ENCODE results near the gene SYNE1.

GRCh38 chr6:152598901-152599537, 38.1 kb downstream of the SYNE1 start:
- TF ChIP-seq, protein P1, sequence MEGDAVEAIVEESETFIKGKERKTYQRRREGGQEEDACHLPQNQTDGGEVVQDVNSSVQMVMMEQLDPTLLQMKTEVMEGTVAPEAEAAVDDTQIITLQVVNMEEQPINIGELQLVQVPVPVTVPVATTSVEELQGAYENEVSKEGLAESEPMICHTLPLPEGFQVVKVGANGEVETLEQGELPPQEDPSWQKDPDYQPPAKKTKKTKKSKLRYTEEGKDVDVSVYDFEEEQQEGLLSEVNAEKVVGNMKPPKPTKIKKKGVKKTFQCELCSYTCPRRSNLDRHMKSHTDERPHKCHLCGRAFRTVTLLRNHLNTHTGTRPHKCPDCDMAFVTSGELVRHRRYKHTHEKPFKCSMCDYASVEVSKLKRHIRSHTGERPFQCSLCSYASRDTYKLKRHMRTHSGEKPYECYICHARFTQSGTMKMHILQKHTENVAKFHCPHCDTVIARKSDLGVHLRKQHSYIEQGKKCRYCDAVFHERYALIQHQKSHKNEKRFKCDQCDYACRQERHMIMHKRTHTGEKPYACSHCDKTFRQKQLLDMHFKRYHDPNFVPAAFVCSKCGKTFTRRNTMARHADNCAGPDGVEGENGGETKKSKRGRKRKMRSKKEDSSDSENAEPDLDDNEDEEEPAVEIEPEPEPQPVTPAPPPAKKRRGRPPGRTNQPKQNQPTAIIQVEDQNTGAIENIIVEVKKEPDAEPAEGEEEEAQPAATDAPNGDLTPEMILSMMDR (IDR thresholded peaks at IDR 0.05; ENCODE audit: poor library complexity, severe bottlenecking): no peak
- no peak for TF ChIP-seq EZH2 (IDR thresholded peaks at IDR 0.05; ENCODE audit: borderline replicate concordance, insufficient read depth, low read length, poor library complexity, severe bottlenecking)
- no peak for TF ChIP-seq SMC3 (conservative IDR thresholded peaks at IDR 0.05; ENCODE audit: poor library complexity)
- TF ChIP-seq TAF1 (IDR thresholded peaks at IDR 0.05; ENCODE audit: low read depth): no peak
- TF ChIP-seq MXI1 (conservative IDR thresholded peaks at IDR 0.05; ENCODE audit: poor library complexity, severe bottlenecking): no peak
- TF ChIP-seq EP300 (conservative IDR thresholded peaks at IDR 0.05; ENCODE audit: poor library complexity, severe bottlenecking): no peak
